HG02981 (cell line): Measurements from ENCODE around the gene CACNA1C.
"Not testable (repeated sequence)": the region's sequence is repeated elsewhere in the genome, so short reads cannot be mapped to it uniquely, and the experiment has no call there.

ENCODE experiments used
- ATAC-seq: cut with Tn5 transposase; IDR thresholded peaks from one replicate; pipeline ENCODE4 v1.9.1; 2021; ENCODE audit warnings: mild to moderate bottlenecking, moderate library complexity; ENCODE audit not compliant: unreplicated experiment

The CACNA1C gene

DNA sequence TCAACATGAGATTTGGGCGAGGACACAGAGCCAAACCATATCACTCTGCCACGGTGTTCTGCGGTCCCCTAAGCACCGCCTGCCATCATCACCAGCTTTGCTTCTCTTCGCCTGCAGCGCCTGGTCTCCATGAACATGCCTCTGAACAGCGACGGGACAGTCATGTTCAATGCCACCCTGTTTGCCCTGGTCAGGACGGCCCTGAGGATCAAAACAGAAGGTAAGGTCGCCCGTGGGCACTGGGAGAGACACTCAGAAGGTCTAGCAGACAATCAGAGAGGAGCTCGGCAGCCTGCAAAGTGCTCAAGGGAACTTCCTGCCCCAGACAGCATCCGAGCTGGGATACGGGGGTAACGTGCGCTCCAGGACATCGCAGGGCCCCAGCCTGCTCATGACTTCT, 616.0 kb downstream of the CACNA1C start:
- no peak for ATAC-seq

DNA sequence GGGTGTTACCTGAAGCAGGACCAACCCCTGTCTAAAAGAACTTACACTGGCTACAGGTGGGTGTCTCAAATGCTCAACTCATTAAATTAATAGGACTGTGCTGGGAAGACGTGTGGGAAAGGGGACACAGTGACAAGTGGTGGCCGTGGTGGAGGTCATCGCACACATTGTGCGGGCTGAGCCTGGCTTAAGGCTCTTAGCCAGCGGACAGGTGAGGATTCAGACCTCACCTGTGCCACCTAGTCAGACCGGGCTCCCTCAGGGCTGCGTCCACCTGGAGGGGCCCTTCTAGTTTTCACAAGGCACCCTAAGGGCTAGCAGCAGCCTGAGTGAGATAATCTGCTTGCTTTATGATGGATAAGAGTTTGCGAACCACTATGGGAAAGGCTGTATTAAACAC, 616.8 kb downstream of the CACNA1C start:
- ATAC-seq: no peak

DNA sequence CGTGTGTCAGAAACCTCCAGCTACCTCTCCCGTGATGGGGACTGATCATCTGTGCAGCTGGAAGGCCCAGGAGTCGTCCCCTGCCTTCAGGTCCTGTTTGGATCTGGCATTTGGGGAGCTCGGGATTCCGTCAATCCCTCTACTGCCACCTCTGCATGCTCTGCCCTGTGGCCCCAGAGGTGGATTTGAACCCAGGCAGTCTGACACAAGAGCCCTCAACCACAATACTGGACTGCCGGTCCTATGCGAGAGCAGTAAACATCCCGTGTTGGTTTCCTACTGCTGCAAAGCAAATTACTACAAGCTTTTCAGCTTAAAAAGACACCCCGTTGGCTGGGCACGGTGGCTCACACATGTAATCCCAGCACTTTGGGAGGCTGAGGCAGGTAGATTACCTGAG, 620.1 kb downstream of the CACNA1C start:
- no peak for ATAC-seq

DNA sequence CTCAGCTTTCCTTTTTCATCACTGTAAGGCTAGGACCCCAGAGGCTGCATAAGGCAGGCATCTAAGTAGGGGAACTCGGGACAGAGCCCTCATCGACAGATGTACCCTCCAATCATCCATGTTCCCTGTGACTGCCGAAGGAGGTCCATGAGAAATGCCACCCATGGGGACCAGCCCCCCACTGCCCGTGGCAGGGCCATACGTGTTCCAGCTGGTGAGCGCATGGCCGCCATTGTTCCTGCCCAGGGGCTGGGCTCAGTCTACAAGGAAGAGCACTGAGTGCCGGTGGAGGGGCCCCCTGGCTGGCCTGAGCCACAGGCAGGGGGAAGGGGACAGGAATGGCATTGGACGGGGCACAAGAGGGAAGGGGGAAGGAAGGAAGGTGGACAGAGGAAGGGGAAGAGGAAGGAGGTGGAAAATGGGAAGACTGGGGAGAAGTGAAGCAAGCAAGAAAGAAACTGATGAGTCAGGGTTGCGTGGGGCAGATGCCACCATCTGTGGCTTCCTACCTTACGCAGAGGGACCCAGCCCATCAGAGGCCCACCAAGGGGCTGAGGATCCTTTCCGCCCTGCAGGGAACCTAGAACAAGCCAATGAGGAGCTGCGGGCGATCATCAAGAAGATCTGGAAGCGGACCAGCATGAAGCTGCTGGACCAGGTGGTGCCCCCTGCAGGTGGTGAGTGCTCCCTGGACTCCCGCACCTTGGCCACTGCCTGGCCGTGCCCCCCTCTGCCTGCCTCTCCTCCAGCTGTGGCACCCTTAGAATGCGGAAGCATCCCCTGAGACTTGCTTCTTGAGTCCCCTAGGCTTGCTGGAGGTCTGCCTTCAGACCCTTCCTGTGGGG, 621.4 kb downstream of the CACNA1C start:
- no peak for ATAC-seq

DNA sequence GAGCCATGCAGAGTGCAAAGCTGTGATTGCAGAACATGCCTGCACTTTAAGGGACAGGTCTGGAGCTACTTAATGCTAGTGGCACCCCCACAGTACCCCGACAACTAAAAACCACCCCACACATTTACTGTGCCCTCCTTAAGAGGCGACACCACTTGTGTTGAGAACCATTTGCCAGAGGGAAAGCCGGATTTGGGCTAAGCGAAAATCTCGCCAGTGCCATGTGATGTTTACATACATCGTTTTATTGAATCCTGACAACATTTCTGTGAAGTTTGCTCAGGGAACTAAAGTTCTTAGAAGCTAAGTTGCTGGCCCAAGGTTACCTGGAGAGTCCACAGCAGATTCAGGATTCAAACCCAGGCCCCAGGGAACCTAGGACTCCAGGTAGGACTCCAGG, 623.0 kb downstream of the CACNA1C start:
- no peak for ATAC-seq

DNA sequence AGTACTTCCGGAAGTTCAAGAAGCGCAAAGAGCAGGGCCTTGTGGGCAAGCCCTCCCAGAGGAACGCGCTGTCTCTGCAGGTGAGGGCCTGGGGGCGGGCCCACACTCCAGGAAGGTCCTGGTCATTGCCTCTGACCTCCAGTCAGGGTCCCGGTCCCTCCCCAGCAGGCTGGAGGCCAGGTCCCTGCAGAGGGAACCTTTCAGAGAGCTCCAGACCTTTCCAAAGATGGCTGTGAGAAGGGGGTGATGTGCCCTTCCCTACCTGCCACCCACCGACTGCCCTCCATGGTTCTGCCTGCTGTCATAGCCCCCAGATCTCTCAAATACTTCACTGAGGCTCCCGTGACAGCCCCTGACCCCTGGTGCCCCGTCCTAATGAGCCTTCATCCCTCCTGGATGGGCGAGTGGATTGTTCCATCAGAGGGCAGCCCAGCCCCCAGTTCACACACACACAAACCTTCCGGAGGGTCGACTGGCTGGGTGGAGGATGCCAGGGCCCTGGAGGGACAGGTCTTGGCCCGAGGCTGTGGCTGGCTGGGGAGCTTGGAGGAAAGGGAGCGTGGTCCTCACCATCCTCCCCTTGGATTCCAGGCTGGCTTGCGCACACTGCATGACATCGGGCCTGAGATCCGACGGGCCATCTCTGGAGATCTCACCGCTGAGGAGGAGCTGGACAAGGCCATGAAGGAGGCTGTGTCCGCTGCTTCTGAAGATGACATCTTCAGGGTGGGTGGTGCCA, 624.5 kb downstream of the CACNA1C start:
- ATAC-seq: no peak

DNA sequence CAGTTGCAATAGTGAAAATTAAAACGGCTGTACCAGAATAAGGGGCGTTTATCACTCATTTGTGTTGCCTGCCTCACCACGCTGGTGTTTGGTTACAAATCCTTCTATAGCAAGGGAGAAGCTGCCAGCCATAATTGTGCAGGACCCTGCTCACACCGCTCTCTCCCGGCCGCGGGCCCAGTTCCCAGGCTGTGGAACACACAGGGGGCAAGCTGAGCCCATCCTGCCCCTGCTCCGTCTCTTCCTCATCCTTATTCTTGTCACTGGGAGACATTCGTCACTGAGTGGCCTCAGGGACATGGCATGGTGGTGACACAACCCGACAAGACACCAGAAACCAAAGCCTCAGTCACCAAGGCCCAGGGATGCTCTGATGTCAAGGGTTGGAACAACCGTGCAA, 625.6 kb downstream of the CACNA1C start:
- ATAC-seq: no peak

DNA sequence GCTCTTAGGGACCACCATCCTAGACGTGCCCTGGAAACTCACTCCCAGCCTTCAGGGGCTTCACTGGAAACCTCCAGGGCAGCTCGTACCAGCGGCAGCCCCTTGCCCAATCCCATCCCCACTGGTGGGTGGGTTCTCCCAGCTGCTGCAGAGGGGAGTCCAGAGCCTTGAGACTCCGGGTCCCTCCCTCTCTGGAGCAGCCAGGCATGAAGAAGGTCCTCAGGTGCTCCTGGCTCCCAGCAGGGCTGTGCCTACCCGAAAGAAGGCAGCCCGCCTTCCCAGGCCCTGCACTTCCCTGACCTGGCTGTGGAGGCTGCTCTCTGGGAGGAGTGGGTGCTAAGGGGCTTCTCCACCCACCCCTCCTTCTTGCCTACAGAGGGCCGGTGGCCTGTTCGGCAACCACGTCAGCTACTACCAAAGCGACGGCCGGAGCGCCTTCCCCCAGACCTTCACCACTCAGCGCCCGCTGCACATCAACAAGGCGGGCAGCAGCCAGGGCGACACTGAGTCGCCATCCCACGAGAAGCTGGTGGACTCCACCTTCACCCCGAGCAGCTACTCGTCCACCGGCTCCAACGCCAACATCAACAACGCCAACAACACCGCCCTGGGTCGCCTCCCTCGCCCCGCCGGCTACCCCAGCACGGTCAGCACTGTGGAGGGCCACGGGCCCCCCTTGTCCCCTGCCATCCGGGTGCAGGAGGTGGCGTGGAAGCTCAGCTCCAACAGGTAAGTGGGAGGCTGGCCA, 626.5 kb downstream of the CACNA1C start:
- no peak for ATAC-seq

DNA sequence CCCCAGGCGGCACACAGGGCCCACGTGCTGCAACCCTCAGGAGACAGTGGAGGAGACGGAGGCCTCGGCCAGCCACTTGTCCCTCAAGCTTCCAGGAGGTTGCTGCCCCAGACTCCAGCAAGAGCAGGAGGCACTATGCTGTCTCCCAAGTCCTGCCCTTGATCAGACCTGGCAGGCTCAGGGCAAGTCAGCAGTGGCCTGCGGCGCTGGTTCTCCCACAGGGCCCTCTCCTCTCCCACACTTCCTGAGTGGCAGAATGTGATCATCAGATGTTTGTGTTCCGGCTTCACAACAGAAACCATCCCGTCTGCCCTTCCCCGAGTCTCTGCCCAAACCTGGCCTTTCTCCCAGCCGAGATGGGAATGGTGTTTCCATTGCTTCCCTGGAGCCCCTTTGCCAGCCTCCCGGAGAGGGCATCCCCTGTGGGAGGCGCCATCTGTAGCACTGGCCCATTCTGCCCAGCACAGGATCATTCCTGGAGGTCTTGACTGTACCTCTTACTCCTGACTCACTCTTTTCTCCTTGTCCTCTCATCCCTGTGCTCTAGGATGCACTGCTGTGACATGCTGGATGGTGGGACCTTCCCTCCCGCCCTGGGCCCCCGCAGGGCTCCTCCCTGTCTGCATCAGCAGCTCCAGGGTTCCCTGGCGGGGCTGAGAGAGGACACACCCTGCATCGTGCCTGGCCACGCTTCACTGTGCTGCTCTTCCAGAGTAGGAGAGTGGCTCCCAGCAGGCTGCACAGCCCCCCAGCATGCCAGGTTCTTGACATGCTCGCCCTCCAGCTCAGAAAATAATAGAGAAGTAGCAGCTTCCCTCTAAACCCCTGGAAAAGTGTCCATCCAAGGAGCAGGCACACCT, 627.3 kb downstream of the CACNA1C start:
- no peak for ATAC-seq

DNA sequence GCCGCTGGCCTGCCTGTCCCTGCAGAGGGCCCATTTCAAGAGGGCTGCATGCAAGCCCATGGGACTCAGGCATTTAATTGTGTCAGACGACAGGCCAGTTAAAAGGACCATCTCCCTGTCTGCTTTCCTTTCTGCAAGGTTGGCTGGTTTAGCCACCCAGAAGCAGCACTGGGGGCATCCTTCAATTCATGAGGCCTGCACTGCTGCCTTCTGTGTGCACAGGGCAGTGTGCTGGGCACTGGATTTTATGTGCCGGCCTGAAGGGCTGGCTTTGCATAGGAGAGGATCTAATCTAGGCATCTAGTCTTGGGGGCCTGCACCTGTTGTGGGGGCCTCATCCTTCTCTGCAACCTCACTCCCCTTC, 627.9 kb downstream of the CACNA1C start:
- no peak for ATAC-seq

DNA sequence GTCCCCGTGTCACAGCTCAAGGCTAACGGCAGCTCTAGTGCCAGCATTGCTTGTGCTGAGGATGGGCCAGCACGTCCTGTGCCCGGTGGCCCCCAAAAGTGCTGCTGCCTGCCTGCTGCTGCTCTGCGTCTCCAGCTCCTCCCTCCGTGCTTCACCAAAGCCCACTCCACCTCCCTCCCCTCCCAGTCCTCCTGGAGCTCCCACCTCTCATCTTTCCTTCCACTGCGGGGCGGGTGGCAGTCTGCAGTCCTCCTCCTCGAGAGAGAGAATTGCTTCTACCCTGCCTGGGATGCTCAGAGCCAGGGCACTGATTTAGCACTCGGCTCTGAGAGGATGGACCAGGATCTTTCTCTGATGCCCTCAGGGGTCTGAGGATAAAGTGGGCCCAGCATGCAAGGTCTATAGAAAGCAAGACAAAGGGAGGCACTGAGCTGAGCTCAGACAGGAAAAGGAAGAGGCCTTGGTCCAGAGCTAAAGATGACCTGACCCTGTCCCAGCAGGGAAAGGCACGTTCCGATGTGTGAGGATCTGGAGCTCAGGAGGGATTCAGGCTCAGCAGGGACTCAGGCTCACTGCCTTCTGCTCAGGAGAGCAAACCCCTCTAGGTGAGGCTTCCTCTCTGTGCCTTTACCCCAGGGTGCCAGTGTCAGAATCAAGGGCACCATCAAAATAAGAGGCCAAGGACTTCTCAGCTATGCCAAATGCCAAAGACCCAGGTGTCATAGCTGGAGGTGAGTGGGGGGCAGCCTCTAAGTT, 628.8 kb downstream of the CACNA1C start:
- no peak for ATAC-seq

DNA sequence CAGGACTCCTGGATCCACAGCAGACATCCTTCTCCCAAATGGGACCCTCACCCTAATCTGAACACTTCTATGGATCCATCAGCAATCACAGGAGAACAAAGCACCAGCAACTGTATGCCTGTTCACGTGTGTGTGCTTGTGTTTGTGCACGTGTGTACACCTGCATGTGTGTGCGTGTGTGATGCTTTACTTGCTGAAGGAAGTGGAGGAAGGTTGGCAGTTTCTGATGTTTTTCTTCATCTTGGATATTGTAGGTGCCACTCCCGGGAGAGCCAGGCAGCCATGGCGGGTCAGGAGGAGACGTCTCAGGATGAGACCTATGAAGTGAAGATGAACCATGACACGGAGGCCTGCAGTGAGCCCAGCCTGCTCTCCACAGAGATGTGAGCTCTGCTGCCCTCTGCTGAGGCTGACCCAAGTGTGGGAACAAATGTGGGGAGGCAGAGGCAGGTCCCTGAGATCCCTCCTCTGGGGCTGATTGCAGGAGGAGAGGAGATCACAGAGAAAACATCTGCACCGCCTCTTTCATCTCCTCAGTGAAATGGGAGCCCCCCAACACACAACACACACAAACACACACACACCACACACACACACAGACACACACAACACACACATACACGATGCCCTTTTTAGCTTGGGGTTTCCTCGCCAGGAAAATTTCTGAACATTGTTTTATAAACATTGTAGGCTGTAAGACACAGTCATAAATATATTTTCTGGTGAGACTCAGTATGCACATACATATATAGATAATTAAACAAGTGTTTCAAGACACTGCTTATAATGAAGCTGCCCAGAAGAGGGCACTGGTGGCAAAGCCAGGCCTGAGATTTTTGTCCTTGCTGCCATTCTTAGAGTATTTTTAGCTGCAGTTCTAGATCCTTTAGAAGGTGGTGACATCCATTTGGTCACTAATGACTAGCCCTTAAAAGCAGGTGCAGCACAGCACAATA, 629.8 kb downstream of the CACNA1C start:
- no peak for ATAC-seq

DNA sequence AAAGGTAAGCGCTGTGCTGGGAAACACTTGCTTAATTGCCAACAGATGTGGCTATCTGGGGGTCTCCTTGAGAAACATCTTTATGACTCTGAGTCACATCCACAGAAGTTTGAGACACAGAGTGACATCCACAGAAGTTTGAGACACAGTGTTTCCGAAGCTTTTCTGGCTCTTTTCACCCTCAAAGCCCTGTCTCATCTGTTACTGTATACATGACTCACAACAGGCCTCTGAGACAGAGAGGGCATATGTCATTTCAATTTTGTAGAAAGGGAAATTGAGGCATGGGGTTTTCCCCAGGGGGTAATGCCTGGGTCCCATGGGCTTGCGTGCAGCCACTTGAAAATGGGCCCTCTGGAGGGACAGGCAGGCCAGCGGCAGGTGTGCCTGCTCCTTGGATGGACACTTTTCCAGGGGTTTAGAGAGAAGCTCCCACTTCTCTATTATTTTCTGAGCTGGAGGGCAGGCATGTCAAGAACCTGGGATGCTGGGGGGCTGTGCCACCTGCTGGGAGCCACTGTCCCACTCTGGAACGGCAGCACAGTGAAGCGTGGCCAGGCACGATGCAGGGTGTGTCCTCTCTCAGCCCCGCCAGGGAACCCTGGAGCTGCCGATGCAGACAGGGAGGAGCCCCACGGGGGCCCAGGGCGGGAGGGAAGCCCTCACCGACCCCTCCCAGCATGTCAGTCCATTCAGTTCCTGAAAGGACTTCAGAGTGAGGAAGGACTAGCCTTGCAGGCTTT, 630.7 kb downstream of the CACNA1C start:
- ATAC-seq: no peak

DNA sequence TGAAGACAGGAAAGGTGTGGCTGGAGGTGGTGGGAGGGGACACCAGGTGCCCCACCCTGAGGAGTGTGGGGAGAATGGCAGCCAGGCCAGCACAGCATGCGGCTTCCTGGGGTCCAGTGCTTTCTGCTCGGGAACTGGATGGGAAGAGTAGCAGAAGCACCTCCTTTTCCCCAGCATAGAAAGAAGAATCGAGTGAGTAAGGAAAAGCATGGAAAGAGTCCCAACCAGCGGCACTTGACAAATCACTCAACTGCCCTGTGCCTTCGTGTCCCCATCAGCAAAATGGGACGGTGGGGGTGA, 631.2 kb downstream of the CACNA1C start:
- ATAC-seq: not testable (repeated sequence)

DNA sequence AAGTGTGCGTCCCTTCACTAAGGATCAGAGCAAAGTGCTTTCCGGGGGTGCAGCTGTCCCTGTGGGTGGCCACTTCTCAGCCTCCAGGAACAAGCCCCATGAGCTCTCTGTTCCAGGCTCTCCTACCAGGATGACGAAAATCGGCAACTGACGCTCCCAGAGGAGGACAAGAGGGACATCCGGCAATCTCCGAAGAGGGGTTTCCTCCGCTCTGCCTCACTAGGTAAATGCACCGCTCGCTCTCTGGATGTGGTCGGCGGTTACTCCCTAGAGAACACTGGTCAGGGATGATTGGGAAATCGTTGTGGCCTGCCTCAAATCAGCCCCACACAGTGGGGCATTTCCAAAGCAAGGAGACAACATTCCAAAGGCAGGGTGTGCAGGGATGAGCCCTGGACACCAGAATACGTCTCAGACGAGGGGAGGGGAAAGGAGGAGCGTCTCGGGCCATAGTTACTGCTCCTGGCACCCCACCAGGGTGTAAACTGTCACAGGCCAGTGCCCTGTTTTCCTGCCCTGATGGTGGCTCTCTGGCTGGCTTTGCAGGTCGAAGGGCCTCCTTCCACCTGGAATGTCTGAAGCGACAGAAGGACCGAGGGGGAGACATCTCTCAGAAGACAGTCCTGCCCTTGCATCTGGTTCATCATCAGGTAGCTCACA, 633.0 kb downstream of the CACNA1C start:
- ATAC-seq: not testable (repeated sequence)

DNA sequence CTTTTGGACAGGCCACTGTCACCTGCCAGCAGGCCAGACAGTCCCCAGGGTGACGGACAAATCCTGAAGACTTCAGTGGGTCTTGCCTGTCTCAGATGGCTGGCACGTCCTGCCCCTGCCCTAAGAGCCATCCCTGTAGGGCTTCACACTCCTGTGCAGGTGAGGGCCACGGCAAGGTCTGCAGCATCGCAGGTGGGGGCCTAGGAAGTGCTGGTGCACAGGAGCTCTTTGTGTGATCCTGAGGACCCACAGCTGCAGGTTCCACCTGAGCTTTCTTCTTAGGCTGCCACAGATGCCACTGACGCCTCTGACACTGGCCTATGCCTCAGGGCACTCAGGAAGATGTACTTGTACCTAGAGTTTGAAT, 633.5 kb downstream of the CACNA1C start:
- ATAC-seq: no peak

DNA sequence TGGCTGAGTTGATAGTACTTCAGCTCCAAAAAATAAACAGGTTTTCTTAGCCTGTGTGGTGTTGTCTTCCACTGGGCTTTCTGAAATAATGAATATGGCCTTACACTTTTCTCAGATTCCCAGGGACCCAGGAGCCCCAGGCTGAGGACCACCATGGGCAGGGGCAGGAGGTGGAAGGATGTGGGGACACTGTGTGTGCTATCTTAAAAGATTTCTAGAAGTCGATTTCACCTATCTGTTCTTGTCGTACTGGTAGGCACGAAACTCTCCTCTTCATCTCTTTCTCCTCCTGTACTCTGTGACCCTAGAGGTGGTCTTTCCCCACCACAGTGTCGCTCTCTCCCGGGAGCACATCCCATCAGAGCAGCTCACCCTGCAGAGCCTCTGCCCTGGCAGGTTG, 634.3 kb downstream of the CACNA1C start:
- ATAC-seq: no peak

DNA sequence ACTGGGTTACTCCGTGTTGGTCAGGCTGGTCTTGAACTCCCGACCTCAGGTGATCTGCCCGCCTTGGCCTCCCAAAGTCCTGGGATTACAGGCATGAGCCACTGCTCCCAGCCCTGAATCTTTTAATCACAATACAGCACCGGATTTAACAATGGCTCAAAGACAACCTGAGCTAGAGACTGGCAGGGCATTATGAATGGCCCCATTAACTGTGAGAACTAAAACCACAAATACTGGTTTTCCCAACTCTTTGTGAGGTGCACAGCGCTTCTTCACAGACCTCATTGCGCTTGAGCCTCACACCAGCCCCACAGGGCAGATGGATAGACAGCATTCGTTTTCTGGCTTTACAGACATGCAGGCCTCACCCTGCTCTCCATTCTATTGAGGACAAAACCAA, 634.9 kb downstream of the CACNA1C start:
- no peak for ATAC-seq
